WI38 (cell line): Measurements from ENCODE around the gene ZFC3H1.
"Not testable (repeated sequence)": the region's sequence is repeated elsewhere in the genome, so short reads cannot be mapped to it uniquely, and the experiment has no call there.

ENCODE experiments used
- H3K4me3 ChIP-seq: 2 replicates; pipeline ENCODE4 v1.5.1; 2011; ENCODE audit warnings: low read depth, mild to moderate bottlenecking, control low read depth, low read length
- TF ChIP-seq, protein P1 (sequence below): IDR thresholded peaks from 2 replicates; pipeline ENCODE4 v1.5.1; 2012; ENCODE audit warnings: low read depth, mild to moderate bottlenecking, control low read depth, low read length

Gene ZFC3H1

GRCh38 chr12:71581206-71581605, 82.4 kb downstream of the ZFC3H1 start:
- TF ChIP-seq, protein P1, sequence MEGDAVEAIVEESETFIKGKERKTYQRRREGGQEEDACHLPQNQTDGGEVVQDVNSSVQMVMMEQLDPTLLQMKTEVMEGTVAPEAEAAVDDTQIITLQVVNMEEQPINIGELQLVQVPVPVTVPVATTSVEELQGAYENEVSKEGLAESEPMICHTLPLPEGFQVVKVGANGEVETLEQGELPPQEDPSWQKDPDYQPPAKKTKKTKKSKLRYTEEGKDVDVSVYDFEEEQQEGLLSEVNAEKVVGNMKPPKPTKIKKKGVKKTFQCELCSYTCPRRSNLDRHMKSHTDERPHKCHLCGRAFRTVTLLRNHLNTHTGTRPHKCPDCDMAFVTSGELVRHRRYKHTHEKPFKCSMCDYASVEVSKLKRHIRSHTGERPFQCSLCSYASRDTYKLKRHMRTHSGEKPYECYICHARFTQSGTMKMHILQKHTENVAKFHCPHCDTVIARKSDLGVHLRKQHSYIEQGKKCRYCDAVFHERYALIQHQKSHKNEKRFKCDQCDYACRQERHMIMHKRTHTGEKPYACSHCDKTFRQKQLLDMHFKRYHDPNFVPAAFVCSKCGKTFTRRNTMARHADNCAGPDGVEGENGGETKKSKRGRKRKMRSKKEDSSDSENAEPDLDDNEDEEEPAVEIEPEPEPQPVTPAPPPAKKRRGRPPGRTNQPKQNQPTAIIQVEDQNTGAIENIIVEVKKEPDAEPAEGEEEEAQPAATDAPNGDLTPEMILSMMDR = no peak
- H3K4me3 ChIP-seq = no peak overlapping the region

- no peak overlapping the region for H3K4me3 ChIP-seq
- TF ChIP-seq, protein P1 = no peak
These were observed 84.9 kb downstream of the ZFC3H1 start for GRCh38 chr12:71578694-71579258.

DNA sequence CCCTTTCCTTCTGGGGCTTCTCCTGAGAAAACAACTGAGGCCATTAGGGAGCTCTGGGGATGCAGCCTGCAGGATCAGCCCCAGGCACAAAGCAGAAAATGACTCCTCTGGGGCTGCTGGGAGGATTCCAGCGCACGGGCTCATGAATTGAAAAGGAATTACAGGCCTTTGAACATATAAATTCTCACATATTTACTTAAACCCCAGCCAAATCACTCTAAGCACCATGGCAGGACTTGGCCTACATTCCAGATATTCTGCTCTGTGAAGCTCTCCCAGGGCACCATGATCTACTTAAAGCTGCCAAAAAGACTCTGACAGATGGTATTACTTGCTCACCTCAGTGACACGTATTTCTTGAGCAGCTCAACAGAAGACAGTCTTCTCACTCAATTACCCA, 87.2 kb downstream of the ZFC3H1 start:
- TF ChIP-seq, protein P1 = no peak
- no peak overlapping the region for H3K4me3 ChIP-seq

- H3K4me3 ChIP-seq = not testable (repeated sequence)
These were observed 93.8 kb downstream of the ZFC3H1 start for GRCh38 chr12:71569885-71570284.

DNA sequence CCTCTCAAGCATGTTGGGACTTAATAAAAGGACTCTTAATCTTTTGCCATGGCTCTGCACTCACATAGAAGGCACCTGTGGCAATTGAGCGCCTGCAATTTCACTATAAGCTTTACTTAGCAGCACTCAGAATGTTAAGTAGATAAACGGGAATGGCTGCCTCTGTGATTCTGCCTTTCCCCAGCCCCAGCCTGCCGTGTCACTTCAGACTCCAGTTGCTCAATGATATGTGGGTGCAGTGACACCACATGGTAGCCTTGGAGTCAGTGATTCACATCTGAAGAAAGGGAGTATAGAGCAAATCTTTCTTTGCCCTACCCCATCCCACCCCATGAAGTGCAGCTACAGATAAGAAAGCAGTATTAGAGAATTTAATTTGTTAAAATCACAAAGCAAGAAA, 96.1 kb downstream of the ZFC3H1 start:
- TF ChIP-seq, protein P1 = no peak
- no peak overlapping the region for H3K4me3 ChIP-seq

DNA sequence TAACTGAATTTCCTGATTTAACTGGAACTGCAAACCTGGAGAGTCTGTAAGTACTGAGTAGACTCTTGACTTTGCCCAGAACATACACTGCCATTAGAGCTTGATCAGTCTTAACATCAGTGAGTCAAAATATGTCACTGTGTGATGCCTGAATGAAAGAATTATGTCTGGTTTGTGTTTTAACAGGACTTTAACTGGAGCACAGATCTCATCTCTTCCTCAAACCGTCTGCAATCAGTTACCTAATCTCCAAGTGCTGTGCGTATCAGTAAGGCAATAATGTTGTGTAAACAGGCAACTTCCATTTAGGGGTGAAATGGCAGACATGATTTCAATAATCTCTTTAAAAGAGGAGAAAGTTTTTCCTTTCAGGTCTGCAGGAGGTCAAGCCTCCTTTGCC, 97.0 kb downstream of the ZFC3H1 start:
- TF ChIP-seq, protein P1 = no peak

GRCh38 chr12:71565535-71565934, 98.1 kb downstream of the ZFC3H1 start:
- TF ChIP-seq, protein P1 = no peak

More for the DNA sequence above, 97.0 kb downstream of the ZFC3H1 start:
- H3K4me3 ChIP-seq = no peak overlapping the region

More at GRCh38 chr12:71565535-71565934, 98.1 kb downstream of the ZFC3H1 start:
- no peak overlapping the region for H3K4me3 ChIP-seq
